ENCODE data around the gene PTPN18. TPM values are rescaled to one million over a fixed set of nuclear protein-coding genes. Genes with fewer than 3 reads are reported as not detected.

The PTPN18 gene
- total RNA-seq, 2 experiments from 2014 or later, result 36.4 to 37.2 TPM

GRCh38 chr2:130378898-130379214 lies 23.0 kb downstream of the PTPN18 start:
- DNase-seq, result no peak
- Mint-ChIP-seq H3K27me3 (no peaks in the 10 kb centered on the region), H3K27ac (no peak overlapping the region), H3K9me3 (peaks cover 5% of the 10 kb centered on the region), H3K36me3 (peaks cover 43% of the 10 kb centered on the region), H3K4me3 (no peak overlapping the region), H3K4me1 (peaks cover 45% of the 10 kb centered on the region)

GRCh38 chr2:130380096-130380934 lies 24.5 kb downstream of the PTPN18 start:
- Mint-ChIP-seq H3K9me3 (peaks cover 5% of the 10 kb centered on the region), H3K4me3 (no peak overlapping the region), H3K36me3 (peaks cover 32% of the 10 kb centered on the region), H3K27me3 (no peaks in the 10 kb centered on the region), H3K27ac (no peak overlapping the region), H3K4me1 (peaks cover 40% of the 10 kb centered on the region)
- peak; percentile 11 for DNase-seq

- Mint-ChIP-seq H3K36me3 (peaks cover 24% of the 10 kb centered on the region), H3K4me3 (no peak overlapping the region), H3K27me3 (no peaks in the 10 kb centered on the region), H3K4me1 (peaks cover 36% of the 10 kb centered on the region), H3K27ac (no peak overlapping the region), H3K9me3 (no peaks in the 10 kb centered on the region)
- no peak for DNase-seq
Measured at GRCh38 chr2:130381145-130381544, 25.3 kb downstream of the PTPN18 start.

GRCh38 chr2:130381619-130382018 lies 25.8 kb downstream of the PTPN18 start:
- no peak for DNase-seq
- no peaks in the 10 kb centered on the region for H3K9me3 Mint-ChIP-seq
- H3K27ac Mint-ChIP-seq, result no peak overlapping the region
- H3K4me1 Mint-ChIP-seq, result peaks cover 32% of the 10 kb centered on the region
- no peaks in the 10 kb centered on the region for H3K27me3 Mint-ChIP-seq
- no peak overlapping the region for H3K4me3 Mint-ChIP-seq
- peaks cover 21% of the 10 kb centered on the region for H3K36me3 Mint-ChIP-seq

- no peak for DNase-seq
- no peak overlapping the region for H3K27ac Mint-ChIP-seq
- H3K36me3 Mint-ChIP-seq, result peaks cover 21% of the 10 kb centered on the region
- H3K9me3 Mint-ChIP-seq, result no peaks in the 10 kb centered on the region
- H3K4me3 Mint-ChIP-seq, result no peak overlapping the region
- H3K27me3 Mint-ChIP-seq, result no peaks in the 10 kb centered on the region
- peaks cover 24% of the 10 kb centered on the region for H3K4me1 Mint-ChIP-seq
Measured at GRCh38 chr2:130382313-130382917, 26.6 kb downstream of the PTPN18 start.

- DNase-seq, result no peak
- Mint-ChIP-seq H3K27ac (no peak overlapping the region), H3K4me3 (no peak overlapping the region), H3K36me3 (peaks cover 10% of the 10 kb centered on the region), H3K27me3 (no peaks in the 10 kb centered on the region), H3K4me1 (no peaks in the 10 kb centered on the region), H3K9me3 (no peaks in the 10 kb centered on the region)
Measured at GRCh38 chr2:130385709-130386108, 29.9 kb downstream of the PTPN18 start.

GRCh38 chr2:130387071-130387400 lies 31.2 kb downstream of the PTPN18 start:
- Mint-ChIP-seq H3K27ac (no peak overlapping the region), H3K36me3 (peaks cover under 1% of the 10 kb centered on the region), H3K27me3 (peaks cover 8% of the 10 kb centered on the region), H3K4me3 (no peak overlapping the region), H3K4me1 (peaks cover 7% of the 10 kb centered on the region), H3K9me3 (no peaks in the 10 kb centered on the region)
- DNase-seq, result no peak

- no peaks in the 10 kb centered on the region for H3K36me3 Mint-ChIP-seq
- no peak overlapping the region for H3K27ac Mint-ChIP-seq
- H3K4me1 Mint-ChIP-seq, result peaks cover 11% of the 10 kb centered on the region
- H3K4me3 Mint-ChIP-seq, result no peak overlapping the region
- peaks cover 12% of the 10 kb centered on the region for H3K27me3 Mint-ChIP-seq
- no peaks in the 10 kb centered on the region for H3K9me3 Mint-ChIP-seq
- DNase-seq, result no peak
Measured at GRCh38 chr2:130387804-130388203, 31.9 kb downstream of the PTPN18 start.

- Mint-ChIP-seq H3K27ac (no peak overlapping the region), H3K36me3 (no peaks in the 10 kb centered on the region), H3K4me3 (no peak overlapping the region), H3K9me3 (no peaks in the 10 kb centered on the region), H3K4me1 (peaks cover 11% of the 10 kb centered on the region), H3K27me3 (peaks cover 15% of the 10 kb centered on the region)
- DNase-seq, result no peak
Measured at GRCh38 chr2:130388221-130388907, 32.5 kb downstream of the PTPN18 start.

- H3K4me1 Mint-ChIP-seq, result peaks cover 11% of the 10 kb centered on the region
- H3K27me3 Mint-ChIP-seq, result peaks cover 20% of the 10 kb centered on the region
- H3K4me3 Mint-ChIP-seq, result no peak overlapping the region
- H3K36me3 Mint-ChIP-seq, result no peaks in the 10 kb centered on the region
- H3K27ac Mint-ChIP-seq, result no peak overlapping the region
- H3K9me3 Mint-ChIP-seq, result no peaks in the 10 kb centered on the region
- no peak for DNase-seq
Measured at GRCh38 chr2:130389358-130389757, 33.5 kb downstream of the PTPN18 start.

GRCh38 chr2:130389783-130390182 lies 33.9 kb downstream of the PTPN18 start:
- Mint-ChIP-seq H3K36me3 (peaks cover 2% of the 10 kb centered on the region), H3K27me3 (peaks cover 24% of the 10 kb centered on the region), H3K4me3 (no peak overlapping the region), H3K27ac (no peak overlapping the region), H3K9me3 (no peaks in the 10 kb centered on the region), H3K4me1 (peaks cover 11% of the 10 kb centered on the region)
- no peak for DNase-seq

- Mint-ChIP-seq H3K9me3 (no peaks in the 10 kb centered on the region), H3K4me1 (peaks cover 11% of the 10 kb centered on the region), H3K27ac (no peak overlapping the region), H3K27me3 (peaks cover 28% of the 10 kb centered on the region), H3K4me3 (peak overlapping the region; percentile 85), H3K36me3 (peaks cover 2% of the 10 kb centered on the region)
- DNase-seq, result no peak
Measured at GRCh38 chr2:130390460-130391057, 34.7 kb downstream of the PTPN18 start.

GRCh38 chr2:130391058-130391871 lies 35.4 kb downstream of the PTPN18 start:
- Mint-ChIP-seq H3K27me3 (peaks cover 35% of the 10 kb centered on the region), H3K27ac (no peak overlapping the region)

GRCh38 chr2:130391872-130392670 lies 36.2 kb downstream of the PTPN18 start:
- H3K27ac Mint-ChIP-seq, result no peak overlapping the region
- no peaks in the 10 kb centered on the region for H3K9me3 Mint-ChIP-seq
- DNase-seq, result no peak
- peak overlapping the region; percentile 85 for H3K4me3 Mint-ChIP-seq
- H3K36me3 Mint-ChIP-seq, result peaks cover 2% of the 10 kb centered on the region
- peaks cover 39% of the 10 kb centered on the region for H3K27me3 Mint-ChIP-seq
- H3K4me1 Mint-ChIP-seq, result peaks cover 11% of the 10 kb centered on the region

More at GRCh38 chr2:130391058-130391871, 35.4 kb downstream of the PTPN18 start:
- Mint-ChIP-seq H3K4me1 (peaks cover 11% of the 10 kb centered on the region), H3K4me3 (peak overlapping the region; percentile 85), H3K36me3 (peaks cover 2% of the 10 kb centered on the region), H3K9me3 (no peaks in the 10 kb centered on the region)
- peak; percentile 80 for DNase-seq
